Cerebellar nuclear complex (tissue), 1 donor: ENCODE results near the gene PADI4.

ENCODE experiments used
- DNase-seq, 2 experiments: peaks; one replicate each; lab custom pipeline; 2025; lab: John Stamatoyannopoulos, UW

Gene PADI4

GRCh38 chr1:17350928-17351446 is 43.0 kb downstream of the PADI4 start:
- DNase-seq: no peak

GRCh38 chr1:17351598-17352324 is 43.8 kb downstream of the PADI4 start:
- DNase-seq: no peak

- no peak for DNase-seq
Observed at GRCh38 chr1:17352419-17352909, 44.5 kb downstream of the PADI4 start.

- no peak for DNase-seq
Observed at GRCh38 chr1:17355898-17356297, 47.9 kb downstream of the PADI4 start.

- no peak for DNase-seq
Observed at GRCh38 chr1:17356387-17357026, 48.5 kb downstream of the PADI4 start.

- no peak for DNase-seq
Observed at GRCh38 chr1:17358557-17358956, 50.6 kb downstream of the PADI4 start.

- no peak for DNase-seq
Observed at GRCh38 chr1:17359031-17359430, 51.0 kb downstream of the PADI4 start.

GRCh38 chr1:17359808-17360207 is 51.8 kb downstream of the PADI4 start:
- DNase-seq: no peak

GRCh38 chr1:17360272-17360956 is 52.4 kb downstream of the PADI4 start:
- DNase-seq: no peak

GRCh38 chr1:17361687-17362086 is 53.7 kb downstream of the PADI4 start:
- no peak for DNase-seq

GRCh38 chr1:17363351-17363750 is 55.4 kb downstream of the PADI4 start:
- no peak for DNase-seq

- no peak for DNase-seq
Observed at GRCh38 chr1:17363771-17364170, 55.8 kb downstream of the PADI4 start.

GRCh38 chr1:17365293-17365692 is 57.3 kb downstream of the PADI4 start:
- DNase-seq: no peak

GRCh38 chr1:17369466-17369865 is 61.5 kb downstream of the PADI4 start:
- DNase-seq: no peak

- DNase-seq: no peak
Observed at GRCh38 chr1:17370618-17371017, 62.6 kb downstream of the PADI4 start.

- DNase-seq: no peak
Observed at GRCh38 chr1:17371896-17372295, 63.9 kb downstream of the PADI4 start, which contains the start of gene PADI6. Gene PADI6 (plus strand): TSS chr1:17372196. CDS start chr1:17372246, 50 bp downstream.

GRCh38 chr1:17372955-17373354 is 65.0 kb downstream of the PADI4 start:
- no peak for DNase-seq

- DNase-seq: no peak
Observed at GRCh38 chr1:17375651-17376050, 67.7 kb downstream of the PADI4 start.

- no peak for DNase-seq
Observed at GRCh38 chr1:17377325-17377953, 69.4 kb downstream of the PADI4 start.

- no peak for DNase-seq
Observed at GRCh38 chr1:17381161-17381560, 73.2 kb downstream of the PADI4 start.

- no peak for DNase-seq
Observed at GRCh38 chr1:17392199-17392740, 84.3 kb downstream of the PADI4 start.

GRCh38 chr1:17393230-17393629 is 85.2 kb downstream of the PADI4 start:
- DNase-seq: no peak
